ENCODE results near the gene RUNDC3A.

Gene RUNDC3A

GRCh38 chr17:44311562-44312181 lies 3.3 kb downstream of the RUNDC3A start:
- no peak for DNase-seq (ENCODE audit: low read depth)
- H3K4me3 ChIP-seq (ENCODE audit: low read length), result no peak overlapping the region
- TF ChIP-seq CTCF (IDR thresholded peaks at IDR 0.05; ENCODE audit: insufficient read depth, low read depth, low read length, missing control alignments), result no peak

GRCh38 chr17:44312396-44313104 lies 4.1 kb downstream of the RUNDC3A start:
- H3K4me3 ChIP-seq (ENCODE audit: low read length), result no peak overlapping the region
- no peak for DNase-seq (ENCODE audit: low read depth)
- no peak for TF ChIP-seq CTCF (IDR thresholded peaks at IDR 0.05; ENCODE audit: insufficient read depth, low read depth, low read length, missing control alignments)

- H3K4me3 ChIP-seq (ENCODE audit: low read length), result no peak overlapping the region
- no peak for TF ChIP-seq CTCF (IDR thresholded peaks at IDR 0.05; ENCODE audit: insufficient read depth, low read depth, low read length, missing control alignments)
- no peak for DNase-seq (ENCODE audit: low read depth)
Measured at GRCh38 chr17:44314031-44314430, 5.6 kb downstream of the RUNDC3A start.

GRCh38 chr17:44314524-44314868 lies 6.1 kb downstream of the RUNDC3A start:
- TF ChIP-seq CTCF (IDR thresholded peaks at IDR 0.05; ENCODE audit: insufficient read depth, low read depth, low read length, missing control alignments), result no peak
- DNase-seq (ENCODE audit: low read depth), result no peak
- no peak overlapping the region for H3K4me3 ChIP-seq (ENCODE audit: low read length)

- no peak for TF ChIP-seq CTCF (IDR thresholded peaks at IDR 0.05; ENCODE audit: insufficient read depth, low read depth, low read length, missing control alignments)
- peak overlapping the region; percentile 36 for H3K4me3 ChIP-seq (ENCODE audit: low read length)
- DNase-seq (ENCODE audit: low read depth), result peak; percentile 72
Measured at GRCh38 chr17:44314869-44315661, 6.7 kb downstream of the RUNDC3A start.

- no peak for TF ChIP-seq CTCF (IDR thresholded peaks at IDR 0.05; ENCODE audit: insufficient read depth, low read depth, low read length, missing control alignments)
- no peak for DNase-seq (ENCODE audit: low read depth)
- peak overlapping the region; percentile 13 for H3K4me3 ChIP-seq (ENCODE audit: low read length)
Measured at GRCh38 chr17:44315760-44316731, 7.6 kb downstream of the RUNDC3A start.
